Vagina (tissue), 2 donors: ENCODE data around the gene MAP7. TPM values are rescaled to one million over a fixed set of nuclear protein-coding genes. Genes with fewer than 3 reads are reported as not detected.
"Not testable (repeated sequence)": the region's sequence is repeated elsewhere in the genome, so short reads cannot be mapped to it uniquely, and the experiment has no call there.

Experiments used
- DNase-seq, 2 donors: peaks; one replicate each; pipeline ENCODE4 v3.0.0-alpha.2; 2017; ENCODE audit errors: extremely low spot score in 2 of 2
- H3K27ac ChIP-seq: fragments of 200-600 bp; sonication (generic); one replicate; pipeline ENCODE4 v1.5.1; 2019
- H3K27me3 ChIP-seq: fragments of 200-600 bp; sonication (generic); one replicate; pipeline ENCODE4 v1.5.1; 2019
- H3K36me3 ChIP-seq, 2 donors: fragments of 200-600 bp; sonication (generic); one replicate each; pipeline ENCODE4 v1.5.1; 2017 to 2019
- H3K4me1 ChIP-seq: fragments of 200-600 bp; sonication (generic); one replicate; pipeline ENCODE4 v1.5.1; 2019
- H3K4me3 ChIP-seq, 2 donors: fragments of 200-600 bp; sonication (generic); 1 replicate in 1 of 2; 2 replicates in 1 of 2; pipeline ENCODE4 v1.5.1; 2016 to 2019
- H3K9me3 ChIP-seq: fragments of 200-600 bp; sonication (generic); one replicate; pipeline ENCODE4 v1.5.1; 2019
- CTCF ChIP-seq, 3 experiments: fragments of 450-650 bp in 2 of 3; fragments of 200-600 bp in 1 of 3; sonication (generic) in 1 of 3; IDR thresholded peaks; one replicate each; pipeline ENCODE4 v1.5.1; 2017 to 2019; ENCODE audit warnings: antibody characterized with exemption in 3 of 3, mild to moderate bottlenecking in 2 of 3, moderate library complexity in 2 of 3
- POLR2A ChIP-seq, 2 donors: fragments of 450-650 bp; IDR thresholded peaks; one replicate each; pipeline ENCODE4 v1.6.1; 2017; ENCODE audit warnings: antibody characterized with exemption in 2 of 2, mild to moderate bottlenecking in 2 of 2, moderate library complexity in 2 of 2
- POLR2AphosphoS5 ChIP-seq, 2 donors: sonication (generic); formaldehyde crosslinking; IDR thresholded peaks; one replicate each; pipeline ENCODE4 v1.9.0; 2017; ENCODE audit warnings: antibody characterized with exemption in 2 of 2, mild to moderate bottlenecking in 2 of 2, low read depth in 1 of 2; ENCODE audit not compliant: insufficient read depth in 1 of 2
- intact Hi-C: fragments of 100-400 bp; cut with DNase I; formaldehyde crosslinking; loops from one replicate; pipeline ENCODE4 v1.15.1; 2023
- total RNA-seq: library from RNA; depleted of rRNA; stranded (reverse); fragments of >200 nt; gene quantifications from one replicate; pipeline ENCODE4 v1.2.3, GENCODE V29; 2016

Gene MAP7
- total RNA-seq, 1 donor from 2014 or later = 9.3 TPM

GRCh38 chr6:136315594-136315993 lies 234.6 kb downstream of the MAP7 start:
- H3K27ac ChIP-seq = no peak overlapping the region
- H3K4me1 ChIP-seq = no peaks in the 10 kb centered on the region
- intact Hi-C loops = no loop called here
- no peak overlapping the region for H3K4me3 ChIP-seq
- DNase-seq = no peak
- no peaks in the 10 kb centered on the region for H3K36me3 ChIP-seq
- no peaks in the 10 kb centered on the region for H3K27me3 ChIP-seq
- TF ChIP-seq POLR2A (IDR thresholded peaks at IDR 0.05) (no peak), POLR2AphosphoS5 (IDR thresholded peaks at IDR 0.05; ENCODE audit: insufficient read depth in 1 of 2, low read depth in 1 of 2) (no peak), CTCF (IDR thresholded peaks at IDR 0.05) (no peak)
- H3K9me3 ChIP-seq = no peaks in the 10 kb centered on the region

- H3K4me1 ChIP-seq = no peaks in the 10 kb centered on the region
- intact Hi-C loops = no loop called here
- no peak overlapping the region for H3K4me3 ChIP-seq
- no peak overlapping the region for H3K27ac ChIP-seq
- DNase-seq = no peak
- H3K9me3 ChIP-seq = no peaks in the 10 kb centered on the region
- TF ChIP-seq POLR2AphosphoS5 (IDR thresholded peaks at IDR 0.05; ENCODE audit: insufficient read depth in 1 of 2, low read depth in 1 of 2) (no peak), POLR2A (IDR thresholded peaks at IDR 0.05) (no peak), CTCF (IDR thresholded peaks at IDR 0.05) (no peak)
- no peaks in the 10 kb centered on the region for H3K27me3 ChIP-seq
- no peaks in the 10 kb centered on the region for H3K36me3 ChIP-seq
Observed at GRCh38 chr6:136312975-136313374, 237.2 kb downstream of the MAP7 start.

DNA sequence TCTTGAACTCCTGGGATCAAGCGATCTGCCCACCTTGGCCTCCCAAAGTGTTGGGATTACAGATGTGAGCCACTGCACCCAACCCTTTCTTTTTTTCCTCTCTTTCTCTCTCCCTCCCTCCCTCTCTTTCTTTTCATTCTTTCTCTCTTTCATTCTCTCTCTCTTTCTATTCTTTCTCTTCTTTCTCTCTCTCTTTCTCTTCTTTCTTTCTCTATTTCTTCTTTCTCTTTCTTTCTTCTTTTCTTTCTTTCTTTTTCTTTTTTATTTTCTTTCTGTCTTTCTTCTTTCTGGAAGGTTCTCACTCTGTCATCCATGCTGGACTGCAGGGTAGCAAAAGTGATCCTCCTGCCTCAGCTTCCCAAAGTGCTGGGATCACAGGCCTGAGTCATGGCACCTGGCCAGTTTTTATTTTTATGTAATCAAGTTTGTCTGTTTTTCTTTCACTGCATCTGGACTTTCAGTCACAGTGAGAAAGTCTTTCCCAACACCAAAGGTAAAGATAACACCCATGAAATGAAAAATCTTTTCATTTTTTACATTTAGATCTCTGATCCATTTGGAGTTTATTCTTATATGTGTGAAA lies 240.4 kb downstream of the MAP7 start:
- Histone ChIP-seq H3K9me3 (no peaks in the 10 kb centered on the region), H3K4me3 (no peak overlapping the region), H3K27ac (no peak overlapping the region), H3K4me1 (no peaks in the 10 kb centered on the region), H3K36me3 (no peaks in the 10 kb centered on the region), H3K27me3 (no peaks in the 10 kb centered on the region)
- DNase-seq = no peak
- no peak for TF ChIP-seq CTCF (IDR thresholded peaks at IDR 0.05)
- intact Hi-C loops = no loop called here

DNA sequence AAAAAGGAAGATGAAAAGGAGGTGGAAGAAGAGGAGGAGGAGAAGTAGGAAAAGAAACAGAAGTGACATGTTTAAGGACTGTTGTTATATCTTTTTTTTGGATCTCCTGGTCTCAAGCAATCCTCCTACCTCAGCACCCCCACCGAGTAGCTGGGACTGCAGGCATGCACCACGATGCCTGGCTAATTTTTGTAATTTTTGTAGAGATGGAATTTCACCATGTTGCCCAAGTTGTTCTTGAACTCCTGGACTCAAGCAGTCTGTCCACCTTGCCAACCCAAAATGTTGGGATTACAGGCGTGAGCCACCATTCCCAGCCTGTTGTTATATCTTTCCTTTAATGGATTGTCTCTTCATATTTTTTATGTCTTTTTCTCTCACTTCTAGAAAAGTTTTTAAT lies 241.1 kb downstream of the MAP7 start:
- intact Hi-C loops = no loop called here
- no peak for TF ChIP-seq CTCF (IDR thresholded peaks at IDR 0.05)
- TF ChIP-seq POLR2AphosphoS5 (IDR thresholded peaks at IDR 0.05; ENCODE audit: insufficient read depth in 1 of 2, low read depth in 1 of 2) = no peak
- no peak for TF ChIP-seq POLR2A (IDR thresholded peaks at IDR 0.05)
- no peak for DNase-seq
- no peak overlapping the region for H3K27ac ChIP-seq
- no peaks in the 10 kb centered on the region for H3K4me1 ChIP-seq
- H3K27me3 ChIP-seq = no peaks in the 10 kb centered on the region
- no peaks in the 10 kb centered on the region for H3K36me3 ChIP-seq
- no peaks in the 10 kb centered on the region for H3K9me3 ChIP-seq
- H3K4me3 ChIP-seq = no peak overlapping the region

- H3K36me3 ChIP-seq, H3K4me3 ChIP-seq, H3K27me3 ChIP-seq, DNase-seq, H3K27ac ChIP-seq, intact Hi-C loops, H3K4me1 ChIP-seq, H3K9me3 ChIP-seq: not testable (repeated sequence)
Observed at GRCh38 chr6:136308469-136308868, 241.8 kb downstream of the MAP7 start.

DNA sequence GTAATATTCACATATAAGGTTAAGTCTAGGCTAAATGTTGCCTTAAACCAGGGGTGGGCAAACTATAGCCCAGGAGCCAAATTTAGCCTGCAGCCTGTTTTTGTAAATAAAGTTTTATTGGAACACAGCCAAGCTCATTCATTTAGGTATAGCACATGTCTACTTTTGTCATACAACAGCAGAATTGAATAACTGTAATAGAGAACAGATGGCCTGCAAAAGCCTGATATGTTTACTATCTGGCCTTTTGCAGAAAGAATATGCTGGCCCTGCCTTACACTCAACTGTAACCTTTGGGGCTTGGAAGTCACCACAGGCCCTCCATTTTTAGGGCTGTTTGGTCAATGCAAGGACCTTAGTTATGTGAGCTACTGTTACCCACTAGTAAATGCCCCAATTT lies 242.9 kb downstream of the MAP7 start:
- intact Hi-C loops = no loop called here
- no peaks in the 10 kb centered on the region for H3K36me3 ChIP-seq
- H3K4me1 ChIP-seq = no peaks in the 10 kb centered on the region
- H3K27ac ChIP-seq = no peak overlapping the region
- no peak for DNase-seq
- TF ChIP-seq POLR2AphosphoS5 (IDR thresholded peaks at IDR 0.05; ENCODE audit: insufficient read depth in 1 of 2, low read depth in 1 of 2) (no peak), CTCF (IDR thresholded peaks at IDR 0.05) (no peak), POLR2A (IDR thresholded peaks at IDR 0.05) (no peak)
- H3K27me3 ChIP-seq = no peaks in the 10 kb centered on the region
- no peaks in the 10 kb centered on the region for H3K9me3 ChIP-seq
- no peak overlapping the region for H3K4me3 ChIP-seq
